ENCODE measurements around the gene PMEPA1. TPM values are rescaled to one million over a fixed set of nuclear protein-coding genes. Genes with fewer than 3 reads are reported as not detected.

Gene PMEPA1
- total and polyA plus RNA-seq, 2 experiments from 2014 or later: 7.3 to 15.4 TPM

GRCh38 chr20:57692393-57692792, 17.4 kb downstream of the PMEPA1 start (continued):
- TF ChIP-seq ZNF462 (CRISPR knock-in tag; IDR thresholded peaks at IDR 0.05): no peak
- TF ChIP-seq CREB1 (CRISPR knock-in tag; IDR thresholded peaks at IDR 0.05; ENCODE audit: low read depth): no peak
- TF ChIP-seq JUNB (IDR thresholded peaks at IDR 0.05; ENCODE audit: unreplicated experiment): no peak
- TF ChIP-seq EZH2 (IDR thresholded peaks at IDR 0.05; ENCODE audit: low read depth, unreplicated experiment): no peak
- TF ChIP-seq ETS1 (IDR thresholded peaks at IDR 0.05): no peak
- no peak for TF ChIP-seq CTCF (conservative IDR thresholded peaks at IDR 0.05; ENCODE audit: low read depth in 2 of 2)
- no peak for TF ChIP-seq STAT1 (IDR thresholded peaks at IDR 0.05; ENCODE audit: unreplicated experiment)
- no peak for TF ChIP-seq REST (IDR thresholded peaks at IDR 0.05; ENCODE audit: unreplicated experiment)
- TF ChIP-seq ZNF114 (CRISPR knock-in tag; IDR thresholded peaks at IDR 0.05): no peak

Data from GM23338 (cell line).